SHP77 treated with DMSO at 0.1 percent for 48 hours (cell line): ENCODE data around the gene NOB1.
"Not testable (repeated sequence)": the region's sequence is repeated elsewhere in the genome, so short reads cannot be mapped to it uniquely, and the experiment has no call there.

Experiments used
- DNase-seq: peaks from one replicate; lab custom pipeline; 2025; lab: John Stamatoyannopoulos, UW

The NOB1 gene

DNA sequence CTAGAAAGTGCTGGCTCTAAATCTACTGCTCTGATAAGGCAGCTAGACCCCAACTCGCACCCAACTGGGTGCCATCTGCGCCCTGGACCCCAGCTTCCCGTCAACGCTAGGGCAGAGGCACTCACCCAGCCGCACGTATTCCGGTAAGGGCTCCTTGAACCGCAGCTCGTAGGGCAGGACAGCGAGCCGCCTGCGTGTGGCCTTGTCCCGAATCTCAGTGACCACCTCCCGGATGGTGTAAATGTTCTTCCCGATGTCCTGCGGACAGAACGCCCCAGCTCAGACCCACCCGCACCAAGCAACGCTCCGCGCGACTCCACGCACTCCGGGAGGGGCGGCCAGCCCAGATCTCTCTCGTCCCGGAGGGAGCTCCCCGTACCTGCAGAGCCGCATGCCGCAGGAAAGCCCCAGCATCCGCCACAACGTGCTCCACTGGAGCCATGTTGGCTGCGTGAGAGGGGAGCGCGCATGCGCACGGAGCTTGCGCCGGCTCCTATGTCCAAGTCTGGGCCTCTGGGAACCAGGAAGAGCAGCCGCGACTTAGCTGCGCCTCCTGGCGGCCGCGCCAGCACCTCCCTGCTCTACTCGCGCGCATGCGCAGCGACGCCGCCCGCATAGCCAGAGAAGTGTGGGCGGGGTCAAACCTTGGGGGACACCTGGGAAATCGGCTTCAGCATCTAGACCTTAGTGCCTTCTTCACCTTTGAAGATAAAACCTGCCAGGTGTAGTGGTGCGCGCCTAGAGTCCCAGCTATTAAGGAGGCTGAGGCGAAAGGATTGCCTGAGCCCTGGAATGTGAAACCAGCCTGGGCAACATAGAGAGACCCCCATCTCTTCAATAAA, at the start of gene NOB1:
NOB1 (minus strand) TSS at position 458 of the 842 bp plus-strand sequence; CDS start at position 442, 16 bp downstream.
- peak; percentile 96 for DNase-seq

DNA sequence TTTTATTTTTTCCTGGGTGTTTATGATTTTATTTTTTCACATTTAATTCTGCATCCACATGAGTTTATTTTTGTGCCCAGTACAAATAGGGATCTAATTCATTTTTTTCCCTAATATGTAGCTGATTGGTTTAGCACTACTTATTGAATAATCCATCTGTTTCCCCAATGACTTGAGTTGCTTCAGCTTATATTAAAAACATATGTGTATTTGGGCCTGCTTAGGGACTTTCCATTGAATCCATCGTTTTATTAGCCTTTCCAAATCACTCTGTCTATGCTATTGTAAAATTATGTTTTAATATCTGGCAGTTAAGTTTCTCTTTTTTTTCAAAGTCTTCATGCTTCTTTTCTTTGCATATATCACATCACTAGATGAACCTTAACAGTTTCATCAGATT, 49.6 kb upstream of the NOB1 start:
- DNase-seq, result no peak

DNA sequence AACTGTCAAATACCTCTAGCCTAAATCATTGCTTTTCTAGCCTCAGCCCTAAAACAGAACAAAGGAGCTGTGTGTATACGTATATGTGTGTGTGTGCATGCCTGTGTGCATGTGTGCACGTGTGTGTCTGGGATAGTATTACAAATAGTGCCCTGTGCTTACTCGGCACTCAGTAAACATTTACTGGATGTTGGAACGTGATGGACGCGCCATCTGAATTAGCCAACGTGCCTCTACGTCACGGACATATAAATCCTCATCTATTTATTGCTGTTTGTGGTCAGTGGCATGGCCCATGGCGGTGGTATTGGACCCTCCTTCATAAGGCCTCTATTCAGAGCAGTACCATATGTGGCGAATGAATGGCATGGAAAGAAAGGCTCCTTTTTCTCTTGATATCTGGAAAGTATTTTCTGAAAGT, 44.9 kb upstream of the NOB1 start:
- DNase-seq, result no peak

DNA sequence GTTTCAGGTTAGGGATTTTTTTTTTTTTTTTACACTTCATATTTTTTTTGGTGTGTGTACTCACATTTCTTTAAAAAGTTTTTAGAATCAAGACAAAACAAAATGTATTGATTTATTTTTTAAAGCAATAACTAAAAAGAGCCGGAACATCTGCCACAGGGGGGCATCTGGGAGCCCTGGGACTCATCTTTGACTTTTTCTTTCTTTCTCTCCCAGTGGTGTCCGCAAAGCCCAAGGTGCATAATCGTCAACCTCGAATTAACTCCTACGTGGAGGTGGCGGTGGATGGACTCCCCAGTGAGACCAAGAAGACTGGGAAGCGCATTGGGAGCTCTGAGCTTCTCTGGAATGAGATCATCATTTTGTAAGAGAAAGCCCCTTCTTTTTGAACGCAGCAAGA, 43.7 kb upstream of the NOB1 start:
- DNase-seq, result no peak

DNA sequence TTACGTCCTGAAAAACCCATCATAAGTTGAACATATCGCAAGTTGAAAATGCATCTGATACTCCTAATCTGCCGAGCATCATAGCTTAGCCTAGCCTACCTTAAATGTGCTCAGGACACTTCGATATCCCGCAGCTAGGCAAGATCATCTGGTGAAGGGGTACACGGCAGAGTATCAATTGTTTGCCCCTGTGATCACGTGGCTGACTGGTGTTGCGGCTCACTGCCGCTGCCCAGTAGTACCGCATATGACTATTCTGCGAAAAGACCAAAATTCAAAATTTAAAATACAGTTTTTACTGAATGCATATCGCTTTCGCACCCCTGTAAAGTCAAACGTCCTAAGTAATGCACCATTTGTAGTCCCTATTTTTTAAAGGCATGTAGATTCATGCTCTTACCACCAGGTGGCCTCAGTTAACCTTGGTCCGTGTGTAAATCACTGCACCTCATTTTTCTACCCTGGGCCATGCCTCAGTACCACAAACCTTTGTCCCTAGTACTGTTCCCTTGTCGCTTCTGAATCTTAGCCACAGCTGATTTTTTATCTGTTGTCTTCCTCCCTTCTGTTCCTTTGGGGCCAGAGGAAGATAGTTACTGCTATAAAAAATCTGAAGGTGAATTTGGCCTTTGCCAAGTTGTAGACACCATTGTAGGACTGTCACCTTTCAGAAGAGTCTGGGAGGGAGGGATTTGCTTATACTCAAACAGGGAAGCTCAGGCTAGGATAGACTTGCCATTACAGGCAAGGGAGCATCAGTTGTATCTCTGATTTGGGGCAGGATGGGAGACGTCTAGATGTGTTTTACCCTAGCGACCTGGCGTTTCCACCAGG, 41.8 kb upstream of the NOB1 start:
- peak; percentile 11 for DNase-seq

DNA sequence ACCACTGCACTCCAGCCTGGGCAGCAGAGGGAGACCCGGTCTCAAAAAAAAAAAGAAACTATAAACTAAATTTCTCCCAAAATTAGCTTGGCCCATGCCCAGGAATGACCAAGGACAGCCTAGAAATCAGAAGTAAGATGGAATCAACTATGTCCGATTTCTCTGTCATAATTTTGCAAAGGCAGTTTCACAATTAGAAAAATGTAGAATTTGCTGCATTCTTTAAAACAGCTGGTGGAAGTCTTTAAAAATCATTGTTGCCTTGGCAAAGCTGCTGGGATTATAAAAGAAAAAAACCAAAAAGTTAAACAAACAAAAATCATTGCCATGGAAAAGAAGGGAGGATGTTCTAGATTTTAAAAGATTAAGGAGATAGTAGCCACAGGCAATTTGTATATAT, 39.8 kb upstream of the NOB1 start:
- no peak for DNase-seq

DNA sequence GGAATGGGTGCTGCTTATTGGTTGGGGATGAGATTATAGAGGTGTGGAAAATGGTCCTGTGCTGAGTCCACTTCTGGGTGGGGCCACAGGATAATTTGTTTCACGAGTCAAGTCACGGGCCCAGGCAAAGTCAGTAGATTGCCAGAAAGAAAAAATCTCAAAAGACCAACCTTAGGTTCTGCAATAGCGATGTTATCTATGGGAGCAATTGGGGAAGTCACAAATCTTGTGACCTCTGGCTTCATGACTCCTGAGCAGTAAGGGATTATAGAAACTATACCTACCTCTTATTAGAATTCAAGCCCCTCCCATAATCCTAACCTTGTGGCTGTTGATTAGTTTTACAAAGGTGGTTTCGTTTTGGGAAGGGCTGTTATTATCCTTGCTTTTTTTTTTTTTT, 38.8 kb upstream of the NOB1 start:
- DNase-seq, result no peak

DNA sequence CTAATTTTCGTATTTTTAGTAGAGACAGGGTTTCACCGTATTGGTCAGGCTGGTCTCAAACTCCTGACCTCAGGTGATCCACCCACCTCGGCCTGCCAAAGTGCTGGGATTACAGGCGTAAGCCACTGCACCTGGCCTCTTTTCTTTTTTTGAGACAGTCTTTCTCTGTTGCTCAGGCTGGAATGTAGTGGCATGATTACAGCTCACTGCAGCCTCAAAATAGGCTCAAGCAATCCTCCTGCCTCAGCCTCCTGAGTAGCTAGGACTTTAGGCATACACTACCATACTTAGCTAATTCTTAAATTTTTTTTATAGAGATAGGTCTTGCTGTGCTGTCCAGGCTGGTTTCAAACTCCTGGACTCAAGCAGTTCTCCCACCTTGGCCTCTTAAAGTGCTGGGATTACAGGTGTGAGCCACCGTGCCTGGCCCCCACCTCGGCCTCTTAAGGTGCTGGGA, 36.7 kb upstream of the NOB1 start:
- DNase-seq, result not testable (repeated sequence)

DNA sequence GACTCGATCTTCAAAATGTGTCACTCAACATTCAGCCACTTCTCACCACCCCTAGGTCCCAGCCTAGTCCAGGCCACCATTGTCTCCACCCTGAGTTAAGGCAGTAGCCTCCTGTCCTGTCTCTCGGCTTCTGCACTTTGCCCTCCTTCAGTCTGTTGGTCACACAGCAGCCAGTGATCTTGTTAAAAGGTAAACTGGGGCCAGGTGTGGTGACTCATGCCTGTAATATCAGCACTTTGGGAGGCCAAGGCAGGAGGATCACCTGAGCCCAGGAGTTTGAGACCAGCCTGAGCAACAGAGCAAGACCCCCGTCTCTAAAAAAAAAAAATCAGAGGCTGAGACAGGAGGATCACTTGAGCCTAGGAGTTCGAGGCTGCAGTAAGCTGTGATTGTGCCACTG, 33.2 kb upstream of the NOB1 start:
- no peak for DNase-seq

DNA sequence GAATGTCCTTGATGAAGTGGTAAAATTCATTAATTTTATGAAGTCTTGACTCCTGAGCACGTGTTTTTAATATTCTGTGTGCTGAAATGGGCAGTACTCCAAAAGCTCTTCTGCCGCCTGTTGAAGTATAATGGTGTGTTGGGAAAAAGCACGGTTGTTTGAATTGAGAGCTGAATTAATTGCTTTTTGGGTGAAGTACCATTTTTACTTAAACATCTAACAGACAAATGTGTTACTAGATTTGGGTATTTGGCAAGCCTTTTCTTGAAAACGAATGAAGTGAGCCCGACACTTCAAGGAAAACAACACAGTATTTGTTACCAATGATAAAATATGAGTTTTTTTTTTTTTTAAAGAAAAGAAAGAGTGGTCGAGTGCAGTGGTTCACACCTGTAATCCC, 29.9 kb upstream of the NOB1 start:
- DNase-seq, result no peak

DNA sequence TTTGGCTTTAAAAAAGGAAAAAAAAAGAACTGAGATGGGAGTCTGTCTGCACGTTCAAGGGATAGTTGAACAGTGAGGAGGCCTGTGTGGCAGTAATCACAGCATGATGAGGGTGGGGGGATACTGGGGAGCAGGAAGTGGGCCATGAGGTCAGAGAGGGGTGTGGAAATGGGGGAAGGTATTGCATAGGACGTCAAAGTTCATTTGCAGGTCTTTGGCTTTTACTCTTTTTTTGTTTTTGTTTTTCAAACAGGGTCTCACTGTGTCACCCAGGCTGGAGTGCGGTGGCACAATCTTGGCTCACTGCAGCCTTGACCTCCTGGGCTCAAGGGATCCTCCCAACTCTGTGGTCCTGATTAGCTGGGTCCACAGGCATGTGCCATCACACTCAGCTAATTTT, 26.4 kb upstream of the NOB1 start:
- DNase-seq, result no peak

DNA sequence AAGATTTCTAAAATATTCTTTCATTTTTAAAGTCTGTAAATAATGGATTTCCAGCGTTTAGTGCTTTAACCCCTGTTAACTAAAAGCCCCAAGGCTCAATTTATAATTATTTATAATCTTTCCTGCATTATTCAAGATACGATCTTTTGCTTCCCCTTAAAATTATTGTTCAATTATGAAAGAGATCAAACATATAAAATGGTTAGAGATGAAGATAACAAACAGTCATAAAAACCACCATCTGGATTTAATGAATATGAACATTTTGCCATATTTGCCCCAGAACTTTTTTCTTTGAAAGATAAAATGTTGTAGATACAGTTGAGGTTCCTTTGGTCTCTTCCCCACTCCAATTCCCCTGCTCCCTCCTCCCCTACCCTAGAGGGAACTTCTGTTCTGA, 25.0 kb upstream of the NOB1 start:
- no peak for DNase-seq

DNA sequence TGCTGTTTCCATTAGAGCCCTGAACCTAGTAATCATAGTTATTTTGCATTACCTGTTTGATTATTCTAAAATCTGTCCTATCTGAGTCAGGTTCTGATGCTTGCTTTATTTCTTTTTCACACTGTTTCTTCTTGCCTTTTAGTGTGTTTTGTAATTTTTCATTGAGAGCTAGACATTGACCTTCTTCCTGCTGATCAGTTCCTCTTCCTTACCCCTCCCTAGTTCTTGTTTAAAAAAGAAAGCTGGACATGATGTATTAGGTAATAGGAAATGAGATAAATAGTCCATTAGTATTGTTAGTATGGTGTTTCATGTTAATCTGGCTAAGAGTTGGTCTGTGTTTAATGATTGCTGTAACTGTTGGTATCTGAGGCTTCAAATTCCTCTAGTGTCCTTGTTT, 20.8 kb upstream of the NOB1 start:
- no peak for DNase-seq

DNA sequence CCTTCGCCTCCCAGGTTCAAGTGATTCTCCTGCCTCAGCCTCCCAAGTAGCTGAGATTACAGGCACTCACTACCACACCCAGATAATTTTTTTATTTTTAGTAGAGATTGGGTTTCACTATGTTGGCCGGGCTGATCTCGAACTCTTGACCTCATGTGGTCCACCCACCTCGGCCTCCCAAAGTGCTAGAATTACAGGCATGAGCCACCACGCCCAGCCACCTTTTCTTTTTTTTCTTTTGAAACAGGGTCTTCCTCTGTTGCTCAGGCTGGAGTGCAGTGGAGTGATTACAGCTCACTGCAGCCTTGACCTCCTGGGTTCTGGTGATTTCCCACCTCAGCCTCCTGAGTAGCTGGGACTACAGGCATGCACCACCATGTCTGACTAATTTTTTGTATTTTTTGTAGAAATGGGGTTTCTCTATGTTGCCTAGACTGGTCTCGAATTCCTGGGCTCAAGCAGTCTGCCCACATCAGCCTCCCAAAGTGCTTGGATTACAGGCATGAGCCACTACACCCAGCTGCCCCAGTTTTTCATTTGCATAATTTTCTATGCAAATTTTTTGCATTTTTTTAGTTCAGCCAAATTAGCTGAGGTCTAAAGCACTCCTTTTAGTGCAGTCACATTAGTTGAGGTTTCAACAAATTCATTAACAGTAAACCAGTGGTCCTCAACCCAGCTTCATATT, 18.7 kb upstream of the NOB1 start:
- no peak for DNase-seq

DNA sequence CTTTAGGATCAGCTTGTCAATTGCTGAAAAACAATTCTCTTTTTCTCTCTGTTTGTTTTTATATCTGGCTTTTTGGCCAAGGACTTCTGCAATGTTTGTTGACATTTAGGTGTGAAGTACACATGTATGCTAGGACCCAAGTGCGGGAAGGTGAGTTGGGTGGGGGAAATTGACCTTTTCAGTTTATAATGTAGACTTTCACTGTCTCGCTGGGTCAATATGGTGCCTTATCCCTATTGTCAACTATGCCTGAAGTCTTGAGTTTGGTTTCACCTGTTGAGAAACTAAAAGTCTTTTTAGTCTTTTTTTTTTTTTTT, 16.9 kb upstream of the NOB1 start:
- no peak for DNase-seq

DNA sequence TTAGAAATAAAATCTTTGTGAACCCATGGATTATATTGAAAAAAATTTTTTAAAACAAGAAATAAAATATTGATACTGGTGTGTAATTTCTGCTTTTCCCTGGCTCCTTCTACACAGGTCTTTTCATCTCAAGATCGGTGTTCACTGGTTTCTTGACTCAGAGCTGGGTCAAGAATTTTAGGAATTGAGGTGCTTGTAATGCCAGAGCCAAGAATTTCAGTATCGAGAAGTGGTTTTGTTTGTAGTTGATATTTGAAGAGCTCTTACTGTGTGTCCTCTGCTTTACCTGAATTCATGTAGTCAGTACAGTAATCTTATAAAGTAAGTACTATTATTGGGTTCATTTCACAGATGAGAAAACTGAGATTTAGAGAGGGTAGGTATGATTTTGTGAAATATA, 14.7 kb upstream of the NOB1 start:
- no peak for DNase-seq

DNA sequence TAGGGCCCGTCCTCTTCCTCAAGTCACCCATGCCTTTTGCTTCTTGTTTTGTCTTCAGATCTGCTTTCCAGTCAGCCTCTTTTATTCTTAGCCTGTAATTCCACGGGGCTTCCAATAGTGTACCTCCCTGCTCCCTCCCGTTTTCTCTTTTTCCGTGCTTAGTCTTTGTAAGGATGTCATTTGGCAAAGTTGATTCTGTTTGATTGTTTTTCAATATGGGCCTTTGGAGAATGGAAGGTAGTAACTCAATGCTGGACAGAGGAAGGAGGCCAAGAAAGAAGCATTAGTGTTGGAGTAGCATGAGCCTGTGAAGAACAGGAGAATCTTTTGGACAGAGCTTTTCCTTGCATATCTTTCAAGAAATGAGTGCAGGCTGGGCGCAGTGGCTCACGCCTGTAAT, 13.9 kb upstream of the NOB1 start:
- DNase-seq, result no peak

DNA sequence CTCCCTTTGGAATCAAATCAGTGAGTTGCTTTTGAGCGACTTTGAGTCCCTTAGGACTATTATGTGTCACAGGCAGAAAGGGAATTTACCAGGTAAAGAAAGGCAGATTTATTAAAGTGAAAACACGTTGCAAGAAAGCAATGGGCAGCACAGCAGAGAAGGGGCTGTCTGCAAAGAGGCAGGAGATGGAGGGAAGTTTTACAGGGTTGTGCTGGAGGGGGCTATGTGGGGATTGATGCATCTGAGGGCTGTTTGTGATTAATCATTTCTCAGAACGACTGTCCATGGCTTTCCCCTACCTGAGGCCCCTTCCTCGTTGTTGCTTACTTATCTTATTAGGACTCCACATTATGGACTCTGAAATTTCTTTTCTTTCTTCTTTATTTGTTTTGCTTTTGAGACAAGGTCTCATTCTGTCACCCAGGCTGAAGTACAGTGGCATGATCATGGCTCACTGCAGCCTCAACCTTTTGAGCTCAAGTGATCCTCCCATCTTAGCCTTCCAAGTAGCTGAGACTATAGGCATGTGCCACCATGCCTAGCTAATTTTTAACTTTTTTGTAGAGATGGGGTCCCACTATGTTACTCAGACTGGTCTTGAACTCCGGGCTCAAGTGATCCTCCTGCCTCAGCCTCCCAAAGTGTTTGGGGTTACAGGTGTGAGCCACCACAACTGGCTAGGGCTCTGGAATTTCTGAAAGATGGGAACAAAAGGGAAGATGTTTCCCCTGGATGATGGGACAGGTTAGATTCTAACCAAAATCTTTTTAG, 12.9 kb upstream of the NOB1 start:
- no peak for DNase-seq

DNA sequence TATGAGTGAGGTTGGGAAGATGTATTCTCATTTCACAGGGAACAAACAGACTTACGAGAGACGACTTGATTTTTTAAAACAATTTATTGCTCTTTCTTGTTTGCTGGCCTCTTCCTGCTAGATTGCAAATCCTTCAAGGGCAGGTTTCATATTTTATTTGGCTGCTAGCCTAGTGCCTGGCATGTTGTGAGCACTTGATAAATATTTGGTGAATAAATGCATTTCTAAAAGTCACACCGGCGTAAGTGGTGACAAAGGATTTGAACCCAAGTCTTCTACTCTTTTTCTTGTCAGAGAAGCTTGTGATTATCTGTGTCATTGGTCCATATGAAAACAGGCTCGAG, 8.8 kb upstream of the NOB1 start:
- DNase-seq, result no peak

DNA sequence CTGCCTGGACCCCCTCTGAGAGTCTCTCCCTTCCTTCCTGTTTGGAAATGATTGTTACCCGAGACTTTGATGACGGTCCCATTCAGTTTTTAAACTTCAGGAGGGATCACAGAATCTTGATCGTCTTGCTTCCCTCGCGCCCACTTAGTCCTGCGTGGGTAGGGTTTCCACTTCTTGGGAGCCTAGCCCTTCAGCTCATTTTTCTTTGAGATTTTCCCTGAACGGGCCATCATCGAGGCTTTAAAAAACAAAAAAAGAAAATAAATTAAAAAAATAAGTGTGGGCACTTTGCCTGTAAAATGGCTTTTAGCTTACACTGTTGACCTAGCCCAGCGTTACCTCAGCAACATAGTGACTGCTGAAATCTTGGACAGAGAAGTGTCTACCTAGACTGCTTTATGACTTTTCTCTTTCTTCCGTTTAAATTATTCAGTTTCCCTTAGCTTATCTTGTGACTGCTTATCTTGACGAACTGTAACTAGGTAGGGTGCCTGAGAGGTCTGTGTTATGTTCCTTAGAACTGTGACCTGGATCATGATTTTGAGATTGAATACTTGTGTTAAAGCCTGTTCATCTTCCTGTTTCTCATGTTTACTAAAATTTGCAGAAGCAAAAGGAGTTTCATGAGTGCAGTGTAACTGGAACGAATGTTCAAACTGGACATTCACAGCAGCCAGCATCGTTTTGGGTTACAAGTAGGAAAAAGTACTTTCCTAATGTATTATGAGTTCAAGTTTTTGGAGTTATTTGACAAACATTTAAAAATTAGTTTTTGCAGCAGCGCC, 8.3 kb upstream of the NOB1 start:
- DNase-seq, result no peak
